GM12878 (cell line): Measurements from ENCODE around the gene BBS9. TPM values are rescaled to one million over a fixed set of nuclear protein-coding genes. Genes with fewer than 3 reads are reported as not detected.

ENCODE experiments used
- ATAC-seq: fragments of 200-7000 bp; cut with Tn5 transposase; 3 replicates; pipeline ENCODE4 v1.9.1; 2020; ENCODE audit warnings: mild to moderate bottlenecking, moderate library complexity
- BruUV-seq: library from RNA; stranded (reverse); fragments of 400-500 nt; replicated peaks from 2 replicates; lab custom pipeline; 2021; lab: Mats Ljungman, UMichigan
- CTCF ChIA-PET: fragments of 300-600 bp; sonication (Branson Sonifier 250); formaldehyde crosslinking; extraction: SDS; loops from one replicate; lab custom pipeline; 2021; ENCODE audit warnings: inconsistent platforms; lab: Yijun Ruan, JAX
- POLR2A ChIA-PET: fragments of 350-600 bp; formaldehyde crosslinking; extraction: SDS; loops from one replicate; lab custom pipeline; 2021; ENCODE audit warnings: inconsistent platforms; lab: Charles Lee
- RAD21 ChIA-PET: fragments of 300-600 bp; sonication (Branson Sonifier 250); formaldehyde crosslinking; loops from one replicate; lab custom pipeline; 2023; ENCODE audit warnings: antibody characterized with exemption; ENCODE audit not compliant: unreplicated experiment; lab: Charles Lee
- SMC1A ChIA-PET: fragments of 300-600 bp; sonication (Branson Sonifier 250); formaldehyde crosslinking; loops from one replicate; lab custom pipeline; 2023; ENCODE audit not compliant: unreplicated experiment, uncharacterized antibody; lab: Charles Lee
- DNase-seq: peaks from one replicate; pipeline ENCODE4 v3.0.0-alpha.2; 2011; ENCODE audit warnings: low read depth, low spot score
- FAIRE-seq: peaks from 3 replicates; lab custom pipeline; 2011; peaks lifted over from hg19 to GRCh38; lab: Jason Lieb, UNC
- H2AFZ ChIP-seq: 2 replicates; pipeline ENCODE4 v1.6.0; 2011; ENCODE audit warnings: low read depth, low read length, control low read depth; ENCODE audit not compliant: control insufficient read depth
- H3K27ac ChIP-seq: 2 replicates; pipeline ENCODE4 v1.5.1; 2011; ENCODE audit warnings: control low read depth; ENCODE audit not compliant: control insufficient read depth, insufficient read depth
- H3K27me3 ChIP-seq, 2 experiments: replicated peaks in 1 of 2; 2 replicates each; pipeline versions ENCODE4 v1.6.0 to v1.6.1; 2011; ENCODE audit warnings: low read length in 1 of 2; ENCODE audit not compliant: control insufficient read depth in 2 of 2, insufficient read depth in 2 of 2
- H3K36me3 ChIP-seq, 2 experiments: 2 replicates each; pipeline ENCODE4 v1.5.1; 2011; ENCODE audit warnings: low read length in 1 of 2; ENCODE audit not compliant: control insufficient read depth in 2 of 2, insufficient read depth in 2 of 2
- H3K4me1 ChIP-seq: 2 replicates; pipeline ENCODE4 v1.6.1; 2011; ENCODE audit warnings: mild to moderate bottlenecking, low read length, moderate library complexity, mixed read lengths; ENCODE audit not compliant: control insufficient read depth, insufficient read depth
- H3K4me2 ChIP-seq: 2 replicates; pipeline ENCODE4 v1.6.0; 2011; ENCODE audit warnings: control low read depth; ENCODE audit not compliant: control insufficient read depth, insufficient read depth
- H3K4me3 ChIP-seq: fragments of 200-600 bp; sonication (generic); 2 replicates; pipeline ENCODE4 v1.5.1; 2016
- H3K79me2 ChIP-seq: 2 replicates; pipeline ENCODE4 v1.6.0; 2011; ENCODE audit warnings: low read length; ENCODE audit not compliant: control insufficient read depth, insufficient read depth
- H3K9ac ChIP-seq: 2 replicates; pipeline ENCODE4 v1.8.0; 2011; ENCODE audit warnings: low read length, control low read depth, mixed read lengths; ENCODE audit not compliant: control insufficient read depth, insufficient read depth
- H3K9me3 ChIP-seq: replicated peaks from 3 replicates; pipeline ENCODE4 v1.5.1; 2011; ENCODE audit warnings: mild to moderate bottlenecking, low read length; ENCODE audit not compliant: control insufficient read depth, insufficient read depth
- H4K20me1 ChIP-seq: 2 replicates; pipeline ENCODE4 v1.6.0; 2011; ENCODE audit not compliant: control insufficient read depth, insufficient read depth
- ATF7 ChIP-seq: fragments of 450-650 bp; IDR thresholded peaks from 2 replicates; pipeline ENCODE4 v1.6.1; 2016; ENCODE audit warnings: low read depth, mild to moderate bottlenecking
- CEBPB ChIP-seq, 2 experiments: fragments of 150-350 bp in 1 of 2; IDR thresholded peaks; 2 replicates each; pipeline ENCODE4 v1.6.1; 2012 to 2014; ENCODE audit warnings: low read depth in 2 of 2, low read length in 2 of 2, borderline replicate concordance in 1 of 2, inconsistent platforms in 1 of 2
- CHD1 ChIP-seq: IDR thresholded peaks from 2 replicates; pipeline ENCODE4 v1.6.1; 2012; ENCODE audit warnings: low read depth, low read length, improper control_type of control experiment
- EED ChIP-seq: sonication (generic); IDR thresholded peaks from 2 replicates; pipeline ENCODE4 v1.6.1; 2016; ENCODE audit warnings: antibody characterized with exemption, low read depth
- FOXK2 ChIP-seq: fragments of 450-650 bp; IDR thresholded peaks from 2 replicates; pipeline ENCODE4 v1.6.1; 2017; ENCODE audit warnings: mild to moderate bottlenecking, moderate library complexity
- IRF5 ChIP-seq: fragments of 450-650 bp; IDR thresholded peaks from 2 replicates; pipeline ENCODE4 v1.6.1; 2017; ENCODE audit warnings: borderline replicate concordance
- MEF2B ChIP-seq: fragments of 450-650 bp; IDR thresholded peaks from 2 replicates; pipeline ENCODE4 v1.6.1; 2018; ENCODE audit warnings: mild to moderate bottlenecking, moderate library complexity; ENCODE audit not compliant: partially characterized antibody, poor library complexity, severe bottlenecking
- MTA2 ChIP-seq: fragments of 450-650 bp; IDR thresholded peaks from 2 replicates; pipeline ENCODE4 v1.6.1; 2016; ENCODE audit warnings: low read depth, mild to moderate bottlenecking, moderate library complexity
- MYB ChIP-seq: fragments of 150-350 bp; IDR thresholded peaks from 2 replicates; pipeline ENCODE4 v1.6.1; 2014; ENCODE audit warnings: mild to moderate bottlenecking, low read depth, low read length, borderline replicate concordance
- NRF1 ChIP-seq: conservative IDR thresholded peaks from 2 replicates; pipeline ENCODE4 v1.6.1; 2011; ENCODE audit warnings: mild to moderate bottlenecking, low read depth, low read length, improper control_type of control experiment
- PAX8 ChIP-seq: fragments of 450-650 bp; IDR thresholded peaks from 2 replicates; pipeline ENCODE4 v1.6.1; 2017; ENCODE audit warnings: mild to moderate bottlenecking, moderate library complexity
- RAD51 ChIP-seq: fragments of 450-650 bp; IDR thresholded peaks from 2 replicates; pipeline ENCODE4 v1.6.1; 2016; ENCODE audit warnings: moderate library complexity, mild to moderate bottlenecking, inconsistent platforms
- SMAD1 ChIP-seq: fragments of 450-650 bp; IDR thresholded peaks from 2 replicates; pipeline ENCODE4 v1.6.1; 2018; ENCODE audit warnings: mild to moderate bottlenecking, low read depth; ENCODE audit not compliant: partially characterized antibody
- WGBS: methylation state at CpG from one replicate; pipeline ENCODE4 v1.1.6; 2016; ENCODE audit warnings: low lambda C conversion rate; ENCODE audit not compliant: insufficient replicate concordance, insufficient coverage; ENCODE audit errors: missing lambda C conversion rate; 5-methylcytosine and 5-hydroxymethylcytosine counted together
- in situ Hi-C: fragments of 300-500 bp; cut with MboI; formaldehyde crosslinking; loops from 9 replicates; pipeline ENCODE4 v1.14.3; 2018; ENCODE audit warnings: mixed read lengths
- intact Hi-C: fragments of 100-400 bp; cut with micrococcal nuclease; formaldehyde crosslinking; loops from one replicate; pipeline ENCODE4 v1.14.2; 2022; ENCODE audit not compliant: unreplicated experiment
- polyA plus RNA-seq, 11 experiments: library from polyadenylated mRNA; depleted of rRNA in 4 of 11; unstranded in 6 of 11; stranded (reverse) in 5 of 11; fragments of >200 nt; fragmentation: Nextera tagmentation in 4 of 11; fragmentation: Illumina TruSeq in 1 of 11; extraction: Ambion mirVana in 4 of 11; extraction: Trizol in 1 of 11; gene quantifications; 1 replicate in 1 of 11; 2 replicates in 10 of 11; pipeline versions ENCODE4 v1.2.1 to v1.2.3, GENCODE V29; 2011 to 2016; ENCODE audit warnings: inconsistent platforms in 2 of 11, missing spikeins in 2 of 11, low read depth in 1 of 11
- total RNA-seq, 4 experiments: library from RNA; depleted of rRNA in 3 of 4; stranded (reverse); fragments of >200 nt in 3 of 4; fragmentation: Illumina TruSeq in 1 of 4; extraction: Trizol in 1 of 4; gene quantifications; 2 replicates each; pipeline versions ENCODE4 v1.2.1 to v1.2.3, GENCODE V29; 2013 to 2021
- TF ChIP-seq, protein P1 (sequence below): IDR thresholded peaks from 2 replicates; pipeline ENCODE4 v1.6.1; 2012; ENCODE audit warnings: low read length, inconsistent platforms
- TF ChIP-seq, protein P2 (sequence below): fragments of 450-650 bp; IDR thresholded peaks from 2 replicates; pipeline ENCODE4 v1.6.1; 2017; ENCODE audit warnings: mild to moderate bottlenecking

The BBS9 gene
- total and polyA plus RNA-seq, 10 of the 15 experiments (the other 5 are each of a cell fraction or from before 2014, with no cell fraction given): 1.2 to 5.6 (median 2.3) TPM

DNA sequence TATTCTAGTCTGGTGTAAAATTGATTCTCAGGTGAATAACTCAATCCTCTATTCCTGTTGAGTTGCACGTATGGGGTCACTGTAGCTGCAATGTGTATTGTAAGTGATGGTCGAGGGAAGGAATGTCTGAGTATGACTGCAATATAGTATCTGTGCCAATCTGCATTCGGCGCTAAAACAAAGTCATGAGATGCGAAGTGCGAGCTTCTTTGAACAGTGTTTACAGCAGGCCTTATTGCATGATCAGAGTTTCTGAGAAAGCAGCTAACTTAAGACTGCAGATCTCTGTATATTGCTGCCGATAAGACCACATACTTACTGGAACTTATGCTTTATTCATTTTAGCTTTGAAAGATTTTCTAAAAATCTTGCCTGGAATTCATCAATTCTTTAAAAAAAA lies 434.3 kb downstream of the BBS9 start:
- FAIRE-seq (no peak), DNase-seq (no peak), ATAC-seq (no peak)
- in situ Hi-C loops (no loop called here), intact Hi-C loops (no loop called here)
- Histone ChIP-seq H3K4me3 (no peak overlapping the region), H3K9ac (no peak overlapping the region), H3K4me2 (no peak overlapping the region), H3K27me3 (no peaks in the 10 kb centered on the region), H3K27ac (no peak overlapping the region), H3K79me2 (no peaks in the 10 kb centered on the region), H4K20me1 (no peaks in the 10 kb centered on the region), H2AFZ (no peak overlapping the region), H3K36me3 (no peaks in the 10 kb centered on the region), H3K4me1 (no peaks in the 10 kb centered on the region), H3K9me3 (no peaks in the 10 kb centered on the region)
- ChIA-PET SMC1A (no interaction called here), RAD21 (interaction anchor here (0.5 kb wide), 1 partner anchor 346 kb away, joined by 3 read pairs; no protein-coding TSS in a partner anchor), POLR2A (no interaction called here), CTCF (no interaction called here)
- 66% methylated on average over 7 of the region's 7 CpGs for WGBS
- TF ChIP-seq NRF1 (no peak), RAD51 (no peak), ATF7 (no peak), CEBPB (IDR thresholded peaks at IDR 0.05; ENCODE audit: borderline replicate concordance in 1 of 2, low read depth in 2 of 2, low read length in 2 of 2) (no peak), MTA2 (no peak), MYB (no peak), FOXK2 (no peak), MEF2B (no peak), IRF5 (no peak), CHD1 (no peak), EED (no peak), SMAD1 (no peak), PAX8 (no peak)
- TF ChIP-seq, protein P1, sequence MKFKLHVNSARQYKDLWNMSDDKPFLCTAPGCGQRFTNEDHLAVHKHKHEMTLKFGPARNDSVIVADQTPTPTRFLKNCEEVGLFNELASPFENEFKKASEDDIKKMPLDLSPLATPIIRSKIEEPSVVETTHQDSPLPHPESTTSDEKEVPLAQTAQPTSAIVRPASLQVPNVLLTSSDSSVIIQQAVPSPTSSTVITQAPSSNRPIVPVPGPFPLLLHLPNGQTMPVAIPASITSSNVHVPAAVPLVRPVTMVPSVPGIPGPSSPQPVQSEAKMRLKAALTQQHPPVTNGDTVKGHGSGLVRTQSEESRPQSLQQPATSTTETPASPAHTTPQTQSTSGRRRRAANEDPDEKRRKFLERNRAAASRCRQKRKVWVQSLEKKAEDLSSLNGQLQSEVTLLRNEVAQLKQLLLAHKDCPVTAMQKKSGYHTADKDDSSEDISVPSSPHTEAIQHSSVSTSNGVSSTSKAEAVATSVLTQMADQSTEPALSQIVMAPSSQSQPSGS: no peak
- TF ChIP-seq, protein P2, sequence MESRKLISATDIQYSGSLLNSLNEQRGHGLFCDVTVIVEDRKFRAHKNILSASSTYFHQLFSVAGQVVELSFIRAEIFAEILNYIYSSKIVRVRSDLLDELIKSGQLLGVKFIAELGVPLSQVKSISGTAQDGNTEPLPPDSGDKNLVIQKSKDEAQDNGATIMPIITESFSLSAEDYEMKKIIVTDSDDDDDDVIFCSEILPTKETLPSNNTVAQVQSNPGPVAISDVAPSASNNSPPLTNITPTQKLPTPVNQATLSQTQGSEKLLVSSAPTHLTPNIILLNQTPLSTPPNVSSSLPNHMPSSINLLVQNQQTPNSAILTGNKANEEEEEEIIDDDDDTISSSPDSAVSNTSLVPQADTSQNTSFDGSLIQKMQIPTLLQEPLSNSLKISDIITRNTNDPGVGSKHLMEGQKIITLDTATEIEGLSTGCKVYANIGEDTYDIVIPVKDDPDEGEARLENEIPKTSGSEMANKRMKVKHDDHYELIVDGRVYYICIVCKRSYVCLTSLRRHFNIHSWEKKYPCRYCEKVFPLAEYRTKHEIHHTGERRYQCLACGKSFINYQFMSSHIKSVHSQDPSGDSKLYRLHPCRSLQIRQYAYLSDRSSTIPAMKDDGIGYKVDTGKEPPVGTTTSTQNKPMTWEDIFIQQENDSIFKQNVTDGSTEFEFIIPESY: no peak
- no TSS peak for BruUV-seq
